ENCODE data around the gene MBOAT2. TPM values are rescaled to one million over a fixed set of nuclear protein-coding genes. Genes with fewer than 3 reads are reported as not detected.

MBOAT2 gene
- total RNA-seq, 2 donors from 2014 or later: 14.4 to 16.8 TPM

GRCh38 chr2:8853426-8853825 lies 150.1 kb downstream of the MBOAT2 start:
- TF ChIP-seq, protein P1, sequence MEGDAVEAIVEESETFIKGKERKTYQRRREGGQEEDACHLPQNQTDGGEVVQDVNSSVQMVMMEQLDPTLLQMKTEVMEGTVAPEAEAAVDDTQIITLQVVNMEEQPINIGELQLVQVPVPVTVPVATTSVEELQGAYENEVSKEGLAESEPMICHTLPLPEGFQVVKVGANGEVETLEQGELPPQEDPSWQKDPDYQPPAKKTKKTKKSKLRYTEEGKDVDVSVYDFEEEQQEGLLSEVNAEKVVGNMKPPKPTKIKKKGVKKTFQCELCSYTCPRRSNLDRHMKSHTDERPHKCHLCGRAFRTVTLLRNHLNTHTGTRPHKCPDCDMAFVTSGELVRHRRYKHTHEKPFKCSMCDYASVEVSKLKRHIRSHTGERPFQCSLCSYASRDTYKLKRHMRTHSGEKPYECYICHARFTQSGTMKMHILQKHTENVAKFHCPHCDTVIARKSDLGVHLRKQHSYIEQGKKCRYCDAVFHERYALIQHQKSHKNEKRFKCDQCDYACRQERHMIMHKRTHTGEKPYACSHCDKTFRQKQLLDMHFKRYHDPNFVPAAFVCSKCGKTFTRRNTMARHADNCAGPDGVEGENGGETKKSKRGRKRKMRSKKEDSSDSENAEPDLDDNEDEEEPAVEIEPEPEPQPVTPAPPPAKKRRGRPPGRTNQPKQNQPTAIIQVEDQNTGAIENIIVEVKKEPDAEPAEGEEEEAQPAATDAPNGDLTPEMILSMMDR (IDR thresholded peaks at IDR 0.05): no peak
- Histone ChIP-seq H3K9me3 (no peaks in the 10 kb centered on the region), H3K4me1 (ENCODE audit: control insufficient read depth in 1 of 2, low read depth in 2 of 2) (no peaks in the 10 kb centered on the region), H3K4me3 (no peak overlapping the region), H3K27ac (no peak overlapping the region), H3K36me3 (no peaks in the 10 kb centered on the region), H3K27me3 (replicated peaks; ENCODE audit: insufficient read depth) (no peaks in the 10 kb centered on the region)
- ATAC-seq (ENCODE audit: insufficient number of reproducible peaks, low FRiP score, low read depth): no peak
- no peak for DNase-seq (ENCODE audit: low spot score)

DNA sequence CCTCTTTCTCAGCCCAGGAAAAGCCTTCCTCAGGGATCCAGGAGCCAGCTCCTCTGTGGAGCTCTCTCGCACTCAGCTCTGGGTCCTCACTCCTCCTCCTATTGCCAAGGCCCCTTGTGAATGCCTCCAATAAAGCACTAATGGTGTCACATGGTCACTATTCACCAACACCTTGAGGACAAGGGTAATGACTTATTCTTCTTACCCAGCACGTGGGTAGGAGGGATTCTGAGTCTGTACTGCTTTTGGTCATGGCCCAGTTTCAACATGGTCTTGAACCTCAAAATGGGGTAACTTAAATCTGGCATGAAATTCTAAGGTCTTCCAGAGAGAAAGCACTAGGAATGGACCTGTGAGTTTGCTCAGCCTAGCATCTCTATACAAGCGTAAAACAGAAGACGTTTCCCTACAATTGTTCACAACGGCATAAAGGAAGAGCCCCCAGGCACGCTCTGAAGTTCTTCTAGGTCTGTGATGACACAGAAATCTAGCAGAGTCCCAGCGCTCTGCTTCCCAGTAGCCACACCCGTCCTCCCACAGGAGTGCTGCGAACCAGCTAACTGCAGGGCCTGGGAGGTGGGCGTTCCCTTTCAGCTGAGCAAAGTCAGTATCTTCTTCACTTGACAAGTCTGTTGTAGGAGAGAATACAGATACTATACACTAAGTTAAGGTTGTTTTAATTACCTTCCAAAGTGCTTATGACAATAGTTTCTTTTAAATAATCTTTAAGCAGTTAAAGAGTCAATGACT lies 151.5 kb downstream of the MBOAT2 start:
- H3K9me3 ChIP-seq: no peaks in the 10 kb centered on the region
- H3K27me3 ChIP-seq (replicated peaks; ENCODE audit: insufficient read depth): no peaks in the 10 kb centered on the region
- DNase-seq (ENCODE audit: low spot score): no peak
- no peaks in the 10 kb centered on the region for H3K4me1 ChIP-seq (ENCODE audit: control insufficient read depth in 1 of 2, low read depth in 2 of 2)
- H3K36me3 ChIP-seq: no peaks in the 10 kb centered on the region
- H3K4me3 ChIP-seq: no peak overlapping the region
- no peak for ATAC-seq (ENCODE audit: insufficient number of reproducible peaks, low FRiP score, low read depth)
- TF ChIP-seq, protein P1 (IDR thresholded peaks at IDR 0.05): no peak
- no peak overlapping the region for H3K27ac ChIP-seq

GRCh38 chr2:8850845-8851487 lies 152.5 kb downstream of the MBOAT2 start:
- Histone ChIP-seq H3K4me3 (no peak overlapping the region), H3K4me1 (ENCODE audit: control insufficient read depth in 1 of 2, low read depth in 2 of 2) (no peaks in the 10 kb centered on the region), H3K27ac (no peak overlapping the region), H3K9me3 (no peaks in the 10 kb centered on the region), H3K27me3 (replicated peaks; ENCODE audit: insufficient read depth) (no peaks in the 10 kb centered on the region), H3K36me3 (no peaks in the 10 kb centered on the region)
- DNase-seq (ENCODE audit: low spot score) (no peak), ATAC-seq (ENCODE audit: insufficient number of reproducible peaks, low FRiP score, low read depth) (no peak)
- TF ChIP-seq, protein P1 (IDR thresholded peaks at IDR 0.05): no peak

DNA sequence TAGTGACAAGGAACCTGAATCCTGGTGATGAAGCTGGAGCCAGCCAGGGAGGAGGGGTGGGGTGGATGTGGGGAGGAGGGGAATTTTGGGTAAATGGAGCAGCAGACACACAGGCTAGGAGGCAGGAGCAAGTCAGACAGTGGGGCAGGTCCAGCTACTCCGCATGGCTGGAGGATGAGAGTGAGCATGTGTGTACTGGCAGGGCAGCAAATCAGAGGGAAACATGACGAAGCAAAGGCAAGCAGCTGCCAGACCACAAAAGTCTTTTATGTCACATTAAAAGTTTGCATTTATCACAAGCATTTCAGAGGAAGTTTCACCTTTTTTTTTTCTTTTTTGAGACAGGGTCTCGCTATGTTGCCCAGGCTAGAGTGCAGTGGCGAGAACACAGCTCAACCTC lies 154.2 kb downstream of the MBOAT2 start:
- DNase-seq (ENCODE audit: low spot score): no peak
- Histone ChIP-seq H3K4me3 (no peak overlapping the region), H3K4me1 (ENCODE audit: control insufficient read depth in 1 of 2, low read depth in 2 of 2) (no peaks in the 10 kb centered on the region), H3K36me3 (no peaks in the 10 kb centered on the region), H3K27ac (no peak overlapping the region), H3K27me3 (replicated peaks; ENCODE audit: insufficient read depth) (no peaks in the 10 kb centered on the region), H3K9me3 (no peaks in the 10 kb centered on the region)
- TF ChIP-seq, protein P1 (IDR thresholded peaks at IDR 0.05): no peak
- ATAC-seq (ENCODE audit: insufficient number of reproducible peaks, low FRiP score, low read depth): no peak

DNA sequence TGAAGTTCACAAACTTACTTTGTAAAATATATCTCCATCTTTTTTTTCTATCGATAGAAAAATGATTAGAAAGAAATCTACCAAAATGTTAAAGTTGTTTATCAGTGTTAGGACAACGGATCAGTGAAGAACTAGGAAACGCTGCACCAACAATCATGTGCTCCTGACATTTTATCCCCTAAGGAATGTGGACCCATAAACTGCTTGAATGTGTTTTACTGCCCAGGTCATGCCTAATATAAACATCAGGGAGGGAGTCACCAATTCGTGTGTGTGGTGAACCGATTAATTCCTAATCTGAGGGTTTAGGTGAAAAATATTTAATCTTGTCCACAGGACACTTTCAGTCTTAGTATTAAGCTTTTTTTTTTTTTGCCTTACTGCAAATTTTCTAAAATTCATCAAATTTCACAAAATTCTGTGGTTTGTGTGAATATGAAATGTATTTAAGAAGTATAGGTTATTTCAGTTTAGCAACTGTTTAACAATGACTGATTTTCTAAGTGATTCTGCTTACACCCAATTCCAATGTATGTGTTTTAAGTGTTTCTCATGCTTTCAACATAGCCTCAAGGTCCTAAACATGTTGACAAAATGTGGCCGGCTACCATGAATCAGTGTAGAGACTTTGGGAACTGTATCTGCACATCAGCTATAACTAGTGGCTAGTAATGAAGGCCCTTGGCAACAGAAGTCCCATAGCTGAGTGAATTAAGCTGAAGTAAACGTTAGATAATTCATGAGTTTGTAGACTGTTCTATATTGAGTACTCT lies 155.0 kb downstream of the MBOAT2 start:
- TF ChIP-seq, protein P1 (IDR thresholded peaks at IDR 0.05): no peak
- H3K27ac ChIP-seq: no peak overlapping the region
- no peaks in the 10 kb centered on the region for H3K27me3 ChIP-seq (replicated peaks; ENCODE audit: insufficient read depth)
- no peak for DNase-seq (ENCODE audit: low spot score)
- no peak for ATAC-seq (ENCODE audit: insufficient number of reproducible peaks, low FRiP score, low read depth)
- H3K9me3 ChIP-seq: no peaks in the 10 kb centered on the region
- H3K36me3 ChIP-seq: no peaks in the 10 kb centered on the region
- H3K4me1 ChIP-seq (ENCODE audit: control insufficient read depth in 1 of 2, low read depth in 2 of 2): no peaks in the 10 kb centered on the region
- H3K4me3 ChIP-seq: no peak overlapping the region
